GM12873 (cell line): ENCODE data around the gene DRD3.

Experiments used
- TF ChIP-seq, protein P1 (sequence below): IDR thresholded peaks from 2 replicates; pipeline ENCODE4 v1.5.1; 2012; ENCODE audit warnings: low read depth, mild to moderate bottlenecking, moderate library complexity, low read length, control low read depth; ENCODE audit not compliant: insufficient read depth; ENCODE audit errors: missing control alignments

The DRD3 gene

DNA sequence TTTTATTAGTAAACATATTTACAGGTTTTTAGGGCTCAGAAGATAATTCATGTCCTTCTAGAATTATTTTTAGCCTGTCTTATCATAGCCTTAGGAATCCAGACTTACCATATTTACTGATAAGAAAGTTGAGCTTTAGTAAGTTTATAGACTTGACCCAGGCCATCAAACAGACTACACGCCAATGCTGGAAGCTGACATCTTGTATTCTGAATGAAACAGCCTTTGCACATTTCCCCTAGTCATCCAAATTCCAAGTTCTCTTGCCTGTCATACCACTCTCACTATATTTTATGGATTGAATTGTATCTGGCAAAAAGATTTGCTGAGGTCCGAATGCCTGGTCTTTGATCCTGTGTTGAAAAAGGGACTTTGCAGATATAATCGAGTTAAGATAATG lies 58.6 kb downstream of the DRD3 start:
- TF ChIP-seq, protein P1, sequence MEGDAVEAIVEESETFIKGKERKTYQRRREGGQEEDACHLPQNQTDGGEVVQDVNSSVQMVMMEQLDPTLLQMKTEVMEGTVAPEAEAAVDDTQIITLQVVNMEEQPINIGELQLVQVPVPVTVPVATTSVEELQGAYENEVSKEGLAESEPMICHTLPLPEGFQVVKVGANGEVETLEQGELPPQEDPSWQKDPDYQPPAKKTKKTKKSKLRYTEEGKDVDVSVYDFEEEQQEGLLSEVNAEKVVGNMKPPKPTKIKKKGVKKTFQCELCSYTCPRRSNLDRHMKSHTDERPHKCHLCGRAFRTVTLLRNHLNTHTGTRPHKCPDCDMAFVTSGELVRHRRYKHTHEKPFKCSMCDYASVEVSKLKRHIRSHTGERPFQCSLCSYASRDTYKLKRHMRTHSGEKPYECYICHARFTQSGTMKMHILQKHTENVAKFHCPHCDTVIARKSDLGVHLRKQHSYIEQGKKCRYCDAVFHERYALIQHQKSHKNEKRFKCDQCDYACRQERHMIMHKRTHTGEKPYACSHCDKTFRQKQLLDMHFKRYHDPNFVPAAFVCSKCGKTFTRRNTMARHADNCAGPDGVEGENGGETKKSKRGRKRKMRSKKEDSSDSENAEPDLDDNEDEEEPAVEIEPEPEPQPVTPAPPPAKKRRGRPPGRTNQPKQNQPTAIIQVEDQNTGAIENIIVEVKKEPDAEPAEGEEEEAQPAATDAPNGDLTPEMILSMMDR = no peak

DNA sequence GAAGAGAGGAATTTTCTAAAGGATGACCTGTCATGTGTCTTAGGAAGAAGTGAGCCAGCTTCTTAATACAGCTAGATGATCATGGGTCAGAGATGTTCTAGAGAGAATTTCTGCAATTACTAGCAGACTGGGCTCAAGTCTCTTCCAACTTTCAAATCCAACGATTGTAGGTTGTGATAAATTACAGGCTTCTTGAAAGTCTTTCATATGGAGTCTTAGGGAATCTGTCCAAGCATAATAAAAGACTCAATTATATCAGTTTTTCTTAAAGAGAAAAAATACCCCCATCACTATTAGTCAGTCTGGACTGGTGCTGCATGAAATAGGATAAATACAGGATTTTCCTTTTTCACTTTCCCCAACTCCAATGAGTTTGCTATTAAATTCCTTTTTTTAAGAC lies 59.1 kb downstream of the DRD3 start:
- TF ChIP-seq, protein P1 = no peak

DNA sequence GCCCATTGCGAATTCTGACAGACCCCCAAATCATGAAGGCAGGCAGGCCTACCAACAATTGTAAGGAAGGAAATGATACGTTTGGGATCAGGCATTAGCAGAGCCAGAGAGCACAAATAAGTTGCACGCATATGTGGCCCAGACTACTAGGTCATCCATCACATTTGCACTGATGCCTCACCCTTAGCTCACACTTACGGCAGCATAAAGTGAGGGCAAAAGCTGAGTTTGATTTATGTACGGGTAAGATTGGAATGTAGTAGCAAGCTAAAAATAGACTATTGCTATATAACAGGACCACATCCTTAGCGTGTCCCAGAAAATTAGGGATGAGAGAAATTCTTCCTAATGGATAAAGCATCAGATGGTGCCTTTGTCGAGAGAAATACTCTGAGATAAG lies 63.7 kb downstream of the DRD3 start:
- TF ChIP-seq, protein P1 = no peak

DNA sequence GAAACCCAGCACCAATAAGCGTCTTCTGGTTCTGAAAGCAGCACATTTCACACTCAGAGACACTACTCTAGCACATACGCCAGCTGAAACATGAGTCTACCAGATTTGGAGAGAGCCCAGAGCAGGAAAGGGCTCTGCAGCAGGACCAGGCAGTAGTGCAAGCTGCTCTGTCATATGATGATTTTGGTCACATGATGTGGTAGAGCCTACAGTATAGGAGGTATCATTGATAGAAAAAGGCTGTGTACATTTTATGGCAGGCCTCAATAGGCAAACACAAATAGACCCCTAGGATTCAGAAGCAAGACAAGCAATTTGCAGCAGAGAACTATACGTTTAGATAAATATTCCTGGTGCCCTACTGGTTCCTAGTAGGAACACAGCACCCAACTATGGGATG lies 64.1 kb downstream of the DRD3 start:
- TF ChIP-seq, protein P1 = no peak

DNA sequence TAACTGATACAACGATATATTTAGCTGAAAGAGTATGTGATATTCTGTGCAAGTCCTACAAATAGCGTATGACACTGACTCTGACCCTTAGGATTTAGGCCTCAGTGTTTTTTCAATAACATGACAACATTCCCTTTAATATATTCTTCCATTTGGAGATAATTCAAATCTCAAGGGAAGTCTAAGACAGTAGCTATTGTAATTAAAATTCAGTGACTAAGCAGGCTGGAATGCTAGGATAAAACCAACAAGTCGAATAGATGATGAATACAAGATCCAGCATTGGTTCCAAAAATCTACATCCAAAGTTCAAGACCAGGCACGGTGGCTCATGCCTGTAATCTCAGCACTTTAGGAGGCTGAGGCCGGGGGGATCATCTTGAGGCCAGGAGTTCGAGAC lies 66.2 kb downstream of the DRD3 start:
- TF ChIP-seq, protein P1 = no peak

DNA sequence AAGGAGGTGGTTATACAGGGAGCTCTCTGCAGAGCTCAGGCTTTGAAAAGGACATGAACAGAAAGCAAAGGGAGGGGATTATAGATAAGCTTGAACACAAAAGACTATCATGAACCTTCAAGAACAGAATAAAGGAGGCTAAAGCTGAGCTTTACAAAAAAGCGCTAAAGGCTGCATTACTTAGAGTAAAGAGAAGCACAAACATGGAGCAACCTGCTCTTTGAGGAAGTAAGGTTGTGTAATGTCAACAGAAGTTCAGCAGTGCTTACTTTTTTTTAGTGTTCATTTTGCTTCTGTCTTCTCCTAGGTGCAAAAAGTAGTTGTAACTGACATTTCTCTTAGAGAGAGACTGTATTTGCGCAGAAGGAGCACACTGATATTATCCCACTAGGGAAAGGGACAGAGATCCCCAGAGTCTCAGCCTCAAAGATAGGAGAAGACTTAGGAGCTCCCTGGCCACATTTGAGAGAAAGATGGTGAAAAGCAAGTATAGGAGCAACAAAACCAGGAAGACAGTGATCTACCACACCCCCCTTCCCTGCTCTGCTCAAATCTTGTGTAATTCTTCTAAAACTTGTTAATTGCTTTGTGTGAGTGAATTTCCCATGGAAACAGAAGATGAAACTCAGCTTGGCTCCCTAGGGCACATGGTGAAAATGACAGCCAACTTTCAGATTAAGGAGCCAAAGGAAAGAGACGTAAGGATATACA lies 67.6 kb downstream of the DRD3 start:
- TF ChIP-seq, protein P1 = no peak

DNA sequence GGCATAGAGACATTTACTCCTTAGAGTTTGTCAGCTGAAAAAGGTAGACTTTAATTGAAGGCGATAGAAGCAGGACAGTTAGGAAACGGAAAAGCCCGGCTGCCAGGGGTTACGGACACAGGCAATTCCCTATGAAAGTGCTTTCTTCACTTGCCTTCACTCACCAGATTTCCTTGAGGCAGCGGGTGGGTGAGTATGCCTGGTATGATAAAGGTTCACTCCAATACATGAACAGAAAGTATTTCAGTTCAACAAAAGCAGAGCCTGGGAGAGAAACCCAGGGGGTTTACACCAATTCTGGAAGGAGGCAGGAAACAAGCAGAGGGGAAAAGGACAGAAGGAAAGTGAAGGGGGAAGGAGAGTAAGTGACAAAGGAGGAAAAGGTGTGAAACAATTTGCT lies 68.4 kb downstream of the DRD3 start:
- TF ChIP-seq, protein P1 = no peak

DNA sequence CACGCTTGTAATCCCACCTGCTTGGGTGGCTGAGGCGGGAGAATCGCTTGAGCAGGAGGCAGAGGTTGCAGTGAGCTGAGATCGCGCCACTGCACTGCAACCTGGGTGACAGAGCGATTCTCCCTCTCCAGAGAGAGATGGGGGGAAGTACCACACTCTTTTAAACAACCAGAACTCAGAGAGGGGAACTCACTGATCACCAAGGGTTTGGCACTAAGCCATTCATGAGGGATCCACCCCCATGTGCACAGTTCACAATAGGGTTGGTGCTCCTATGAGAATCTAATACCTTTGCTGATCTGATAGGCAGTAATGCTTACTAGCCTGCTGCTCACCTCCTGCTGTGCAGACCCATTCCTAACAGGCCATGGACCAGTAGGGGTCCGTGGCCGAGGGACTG lies 70.7 kb downstream of the DRD3 start:
- TF ChIP-seq, protein P1 = no peak
